GM12873 (cell line): ENCODE data around the gene GUCY2F.

Experiments
- CTCF ChIP-seq: IDR thresholded peaks from 2 replicates; pipeline ENCODE4 v1.5.1; 2012; ENCODE audit warnings: low read depth, mild to moderate bottlenecking, moderate library complexity, low read length, control low read depth; ENCODE audit not compliant: insufficient read depth; ENCODE audit errors: missing control alignments

The GUCY2F gene

DNA sequence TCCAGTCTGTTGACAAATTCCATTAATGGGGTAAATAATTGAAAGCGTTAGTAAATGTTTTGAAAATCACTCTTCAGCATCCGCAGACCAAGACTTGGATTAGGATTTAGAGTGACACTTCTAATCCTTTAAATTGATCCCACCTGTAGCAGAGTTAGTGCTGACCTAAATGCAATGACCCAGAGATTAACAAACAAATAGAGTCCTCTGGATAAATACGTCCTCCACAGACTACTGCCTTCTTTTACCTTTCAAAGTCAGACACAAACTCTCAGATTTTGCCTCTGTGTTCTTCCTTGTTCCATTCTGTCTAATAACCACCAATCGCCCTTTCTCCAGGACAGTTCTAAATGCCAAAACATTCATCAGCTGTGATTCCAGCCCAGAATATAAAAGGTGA is at the start of gene GUCY2F:
Gene GUCY2F, minus strand, starts transcription at position 101 of the 400 bp plus-strand sequence. CDS start 6,150 bp downstream, outside the sequence.
- no peak for TF ChIP-seq CTCF

DNA sequence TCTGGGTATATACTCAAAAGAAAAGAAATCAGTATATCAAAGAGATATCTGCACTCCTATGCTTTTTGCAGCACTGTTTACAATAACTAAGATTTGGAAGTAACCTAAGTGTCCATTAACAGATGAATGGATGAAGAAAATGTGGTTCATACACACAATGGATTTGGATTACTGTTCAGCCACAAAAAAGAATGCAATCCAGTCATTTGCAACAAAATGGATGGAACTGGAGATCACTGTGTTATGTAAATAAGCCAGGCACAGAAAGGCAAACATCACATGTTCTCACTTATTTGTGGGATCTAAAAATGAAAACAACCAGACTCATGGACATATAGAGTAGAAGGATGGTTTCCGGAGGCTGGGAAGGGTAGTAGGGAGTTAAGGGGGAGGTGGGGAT is 37.1 kb upstream of the GUCY2F start:
- TF ChIP-seq CTCF: no peak

DNA sequence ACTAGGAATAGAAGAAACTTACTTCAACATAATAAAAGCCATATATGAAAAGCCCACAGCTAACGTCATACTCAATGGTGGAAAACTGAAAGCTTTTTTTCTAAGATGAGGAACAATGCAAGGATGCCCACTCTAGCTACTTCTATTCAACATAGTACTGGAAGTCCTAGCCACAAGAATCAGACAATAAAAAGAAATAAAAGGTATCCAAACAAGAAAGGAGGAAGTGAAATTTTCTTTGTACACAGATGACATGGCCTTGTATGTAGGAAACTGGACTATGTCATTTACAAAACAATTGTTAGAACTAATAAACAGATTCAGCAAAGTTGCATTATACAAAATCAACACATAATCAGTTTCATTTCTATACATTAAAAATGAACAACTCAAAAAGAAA is 29.2 kb upstream of the GUCY2F start:
- no peak for TF ChIP-seq CTCF

GRCh38 chrX:109508915-109509314 is 27.0 kb upstream of the GUCY2F start:
- no peak for TF ChIP-seq CTCF

- no peak for TF ChIP-seq CTCF
Measured at GRCh38 chrX:109501176-109501575, 19.3 kb upstream of the GUCY2F start.

DNA sequence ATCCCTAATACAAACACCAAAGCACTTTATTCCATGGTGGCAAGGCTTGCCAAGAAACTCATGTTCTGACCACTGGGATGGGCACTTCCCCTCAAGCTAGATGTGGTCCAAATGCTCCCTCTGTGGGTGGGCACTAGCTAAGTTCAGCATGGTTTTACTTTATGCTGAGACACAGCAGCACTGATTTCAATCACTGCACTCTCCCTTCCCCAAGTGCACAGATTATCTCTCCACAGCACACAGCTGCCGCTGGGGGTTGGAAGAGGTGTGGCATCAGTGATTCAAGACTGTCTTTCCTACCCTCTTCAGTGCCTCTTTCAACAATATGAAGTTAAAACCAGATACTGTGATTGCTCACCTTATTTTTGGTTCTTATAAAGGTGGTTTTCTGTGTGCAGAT is 16.5 kb upstream of the GUCY2F start:
- no peak for TF ChIP-seq CTCF

- TF ChIP-seq CTCF: no peak
Measured at GRCh38 chrX:109489174-109489573, 7.3 kb upstream of the GUCY2F start.
